ENCODE results near the gene HERPUD1. TPM values are rescaled to one million over a fixed set of nuclear protein-coding genes. Genes with fewer than 3 reads are reported as not detected.

HERPUD1 gene
- total RNA-seq, 3 donors from 2014 or later (not counting 1 experiment from before 2014, with no cell fraction given): 181 to 266 (median 243) TPM

- Histone ChIP-seq H3K27ac (ENCODE audit: low read length) (no peak overlapping the region), H3K4me3 (ENCODE audit: low read length) (no peak overlapping the region), H3K4me1 (ENCODE audit: control insufficient read depth, insufficient read depth, low read length) (peaks cover 28% of the 10 kb centered on the region), H3K9me3 (ENCODE audit: control insufficient read depth, insufficient read depth, low read length) (no peaks in the 10 kb centered on the region), H3K27me3 (ENCODE audit: control insufficient read depth, insufficient read depth, low read length) (no peaks in the 10 kb centered on the region), H3K36me3 (ENCODE audit: control insufficient read depth, insufficient read depth, low read length) (no peaks in the 10 kb centered on the region)
- no peak for TF ChIP-seq CTCF (IDR thresholded peaks at IDR 0.05)
- no peaks in the 10 kb centered on the region for H3K9me3 Mint-ChIP-seq
- H3K4me3 Mint-ChIP-seq: no peak overlapping the region
- H3K4me1 Mint-ChIP-seq: peaks cover 0 to 2% of the 10 kb centered on the region in 2 donors
- 83% methylated on average over 3 of the region's 3 CpGs for WGBS (ENCODE audit: insufficient coverage)
- H3K27me3 Mint-ChIP-seq (ENCODE audit: low read depth in 2 of 2): peaks cover 3% of the 10 kb centered on the region in 2 donors
- ATAC-seq (no peak), DNase-seq (no peak)
- H3K27ac Mint-ChIP-seq: no peak overlapping the region
- no peaks in the 10 kb centered on the region for H3K36me3 Mint-ChIP-seq
- intact Hi-C loops (cut with micrococcal nuclease): no loop called here
These were observed 24.5 kb upstream of the HERPUD1 start for GRCh38 chr16:56907401-56907800.

- Histone ChIP-seq H3K9me3 (ENCODE audit: control insufficient read depth, insufficient read depth, low read length) (no peaks in the 10 kb centered on the region), H3K4me3 (ENCODE audit: low read length) (no peak overlapping the region), H3K4me1 (ENCODE audit: control insufficient read depth, insufficient read depth, low read length) (peaks cover 36% of the 10 kb centered on the region), H3K36me3 (ENCODE audit: control insufficient read depth, insufficient read depth, low read length) (no peaks in the 10 kb centered on the region), H3K27me3 (ENCODE audit: control insufficient read depth, insufficient read depth, low read length) (no peaks in the 10 kb centered on the region), H3K27ac (ENCODE audit: low read length) (no peak overlapping the region)
- DNase-seq (no peak), ATAC-seq (no peak)
- Mint-ChIP-seq H3K4me3 (no peak overlapping the region), H3K27me3 (ENCODE audit: low read depth in 2 of 2) (peaks cover 9 to 12% of the 10 kb centered on the region in 2 donors), H3K9me3 (no peaks in the 10 kb centered on the region), H3K27ac (no peak overlapping the region), H3K4me1 (peaks cover 0 to 6% of the 10 kb centered on the region in 2 donors), H3K36me3 (no peaks in the 10 kb centered on the region)
- WGBS (ENCODE audit: insufficient coverage): 89% methylated on average over 7 of the region's 7 CpGs
- intact Hi-C loops (cut with micrococcal nuclease): no loop called here
- no peak for TF ChIP-seq CTCF (IDR thresholded peaks at IDR 0.05)
These were observed 22.4 kb upstream of the HERPUD1 start for GRCh38 chr16:56909527-56909979.

GRCh38 chr16:56910112-56910511, 21.8 kb upstream of the HERPUD1 start:
- WGBS (ENCODE audit: insufficient coverage): 85% methylated on average over 4 of the region's 5 CpGs
- Histone ChIP-seq H3K27ac (ENCODE audit: low read length) (no peak overlapping the region), H3K4me3 (ENCODE audit: low read length) (no peak overlapping the region), H3K4me1 (ENCODE audit: control insufficient read depth, insufficient read depth, low read length) (peaks cover 36% of the 10 kb centered on the region), H3K27me3 (ENCODE audit: control insufficient read depth, insufficient read depth, low read length) (no peaks in the 10 kb centered on the region), H3K9me3 (ENCODE audit: control insufficient read depth, insufficient read depth, low read length) (no peaks in the 10 kb centered on the region), H3K36me3 (ENCODE audit: control insufficient read depth, insufficient read depth, low read length) (no peaks in the 10 kb centered on the region)
- Mint-ChIP-seq H3K4me3 (no peak overlapping the region), H3K27me3 (ENCODE audit: low read depth in 2 of 2) (peaks cover 9 to 14% of the 10 kb centered on the region in 2 donors), H3K36me3 (no peaks in the 10 kb centered on the region), H3K27ac (no peak overlapping the region), H3K4me1 (peaks cover 0 to 6% of the 10 kb centered on the region in 2 donors), H3K9me3 (no peaks in the 10 kb centered on the region)
- DNase-seq: no peak
- intact Hi-C loops (cut with micrococcal nuclease): no loop called here
- ATAC-seq: no peak
- no peak for TF ChIP-seq CTCF (IDR thresholded peaks at IDR 0.05)

Measured in natural killer cell (primary cell).